NCI-H2227 treated with DMSO at 0.1 percent for 48 hours (cell line): ENCODE data around the gene ZMAT5.
A peak's percentile ranks its signal among the peaks of the same experiment; 100 is the strongest.

ENCODE experiments used
- DNase-seq: peaks from one replicate; lab custom pipeline; 2025; lab: John Stamatoyannopoulos, UW

ZMAT5 gene

GRCh38 chr22:29729161-29729560 lies 37.6 kb downstream of the ZMAT5 start:
- DNase-seq: no peak

GRCh38 chr22:29727131-29727523 lies 39.7 kb downstream of the ZMAT5 start:
- DNase-seq: peak; percentile 16

GRCh38 chr22:29726512-29727130 lies 40.2 kb downstream of the ZMAT5 start:
- DNase-seq: no peak

- DNase-seq: no peak
These were observed 40.7 kb downstream of the ZMAT5 start for GRCh38 chr22:29726106-29726505.

GRCh38 chr22:29724843-29725242 lies 42.0 kb downstream of the ZMAT5 start:
- no peak for DNase-seq

GRCh38 chr22:29723766-29724165 lies 43.0 kb downstream of the ZMAT5 start:
- DNase-seq: no peak

GRCh38 chr22:29722587-29722986 lies 44.2 kb downstream of the ZMAT5 start:
- DNase-seq: no peak

GRCh38 chr22:29722151-29722550 lies 44.7 kb downstream of the ZMAT5 start:
- no peak for DNase-seq

GRCh38 chr22:29720811-29721323 lies 45.9 kb downstream of the ZMAT5 start:
- DNase-seq: no peak

GRCh38 chr22:29719899-29720645 lies 46.7 kb downstream of the ZMAT5 start, which contains the start of gene CABP7:
Gene CABP7, plus strand, starts transcription at chr22:29720003. Its CDS starts 422 bp downstream, at chr22:29720425.
- no peak for DNase-seq

GRCh38 chr22:29718949-29719898 lies 47.6 kb downstream of the ZMAT5 start:
- no peak for DNase-seq

- DNase-seq: no peak
These were observed 49.0 kb downstream of the ZMAT5 start for GRCh38 chr22:29717789-29718188.

GRCh38 chr22:29716814-29717545 lies 49.8 kb downstream of the ZMAT5 start:
- DNase-seq: no peak

- DNase-seq: no peak
These were observed 51.1 kb downstream of the ZMAT5 start for GRCh38 chr22:29715705-29716104.

- DNase-seq: no peak
These were observed 51.6 kb downstream of the ZMAT5 start for GRCh38 chr22:29715240-29715639.

GRCh38 chr22:29713156-29713727 lies 53.6 kb downstream of the ZMAT5 start:
- DNase-seq: no peak

- no peak for DNase-seq
These were observed 54.7 kb downstream of the ZMAT5 start for GRCh38 chr22:29712119-29712518.

GRCh38 chr22:29710922-29711593 lies 55.7 kb downstream of the ZMAT5 start:
- no peak for DNase-seq

GRCh38 chr22:29710193-29710592 lies 56.6 kb downstream of the ZMAT5 start:
- no peak for DNase-seq

- DNase-seq: no peak
These were observed 59.3 kb downstream of the ZMAT5 start for GRCh38 chr22:29707471-29707870.

- DNase-seq: no peak
These were observed 59.8 kb downstream of the ZMAT5 start for GRCh38 chr22:29707010-29707409.
